Bronchus fibroblast of lung (primary cell): ENCODE measurements around the gene FIZ1. TPM values are rescaled to one million over a fixed set of nuclear protein-coding genes. Genes with fewer than 3 reads are reported as not detected.

Experiments
- total RNA-seq: library from RNA; depleted of rRNA; stranded (reverse); fragments of >200 nt; gene quantifications from 2 replicates; pipeline ENCODE4 v1.2.3, GENCODE V29; 2015

FIZ1 gene, protein sequence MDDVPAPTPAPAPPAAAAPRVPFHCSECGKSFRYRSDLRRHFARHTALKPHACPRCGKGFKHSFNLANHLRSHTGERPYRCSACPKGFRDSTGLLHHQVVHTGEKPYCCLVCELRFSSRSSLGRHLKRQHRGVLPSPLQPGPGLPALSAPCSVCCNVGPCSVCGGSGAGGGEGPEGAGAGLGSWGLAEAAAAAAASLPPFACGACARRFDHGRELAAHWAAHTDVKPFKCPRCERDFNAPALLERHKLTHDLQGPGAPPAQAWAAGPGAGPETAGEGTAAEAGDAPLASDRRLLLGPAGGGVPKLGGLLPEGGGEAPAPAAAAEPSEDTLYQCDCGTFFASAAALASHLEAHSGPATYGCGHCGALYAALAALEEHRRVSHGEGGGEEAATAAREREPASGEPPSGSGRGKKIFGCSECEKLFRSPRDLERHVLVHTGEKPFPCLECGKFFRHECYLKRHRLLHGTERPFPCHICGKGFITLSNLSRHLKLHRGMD
- total RNA-seq = 4.5 and 4.9 TPM in 2 replicates

DNA sequence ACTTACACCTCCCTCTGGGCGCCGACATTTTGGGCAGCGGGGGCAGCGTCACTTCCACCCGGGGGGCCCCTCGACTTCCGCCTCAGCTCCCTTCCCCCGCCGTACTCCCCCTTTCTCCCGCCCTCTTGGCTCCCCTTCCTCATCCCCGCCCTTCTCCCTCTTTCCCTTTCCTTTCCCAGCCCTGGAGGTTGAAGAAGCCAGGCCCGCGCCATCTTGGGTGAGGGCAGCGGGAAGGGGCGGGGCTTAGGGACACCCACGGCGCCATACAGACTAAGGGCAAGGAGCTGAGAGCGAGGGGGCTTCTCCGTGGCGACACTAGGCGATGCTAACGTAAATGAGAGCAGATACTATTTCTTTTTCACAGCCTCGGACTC, at the start of gene FIZ1:
Gene FIZ1, minus strand, starts transcription at position 50 of the 374 bp plus-strand sequence. CDS start 1,652 bp downstream, outside the sequence.

DNA sequence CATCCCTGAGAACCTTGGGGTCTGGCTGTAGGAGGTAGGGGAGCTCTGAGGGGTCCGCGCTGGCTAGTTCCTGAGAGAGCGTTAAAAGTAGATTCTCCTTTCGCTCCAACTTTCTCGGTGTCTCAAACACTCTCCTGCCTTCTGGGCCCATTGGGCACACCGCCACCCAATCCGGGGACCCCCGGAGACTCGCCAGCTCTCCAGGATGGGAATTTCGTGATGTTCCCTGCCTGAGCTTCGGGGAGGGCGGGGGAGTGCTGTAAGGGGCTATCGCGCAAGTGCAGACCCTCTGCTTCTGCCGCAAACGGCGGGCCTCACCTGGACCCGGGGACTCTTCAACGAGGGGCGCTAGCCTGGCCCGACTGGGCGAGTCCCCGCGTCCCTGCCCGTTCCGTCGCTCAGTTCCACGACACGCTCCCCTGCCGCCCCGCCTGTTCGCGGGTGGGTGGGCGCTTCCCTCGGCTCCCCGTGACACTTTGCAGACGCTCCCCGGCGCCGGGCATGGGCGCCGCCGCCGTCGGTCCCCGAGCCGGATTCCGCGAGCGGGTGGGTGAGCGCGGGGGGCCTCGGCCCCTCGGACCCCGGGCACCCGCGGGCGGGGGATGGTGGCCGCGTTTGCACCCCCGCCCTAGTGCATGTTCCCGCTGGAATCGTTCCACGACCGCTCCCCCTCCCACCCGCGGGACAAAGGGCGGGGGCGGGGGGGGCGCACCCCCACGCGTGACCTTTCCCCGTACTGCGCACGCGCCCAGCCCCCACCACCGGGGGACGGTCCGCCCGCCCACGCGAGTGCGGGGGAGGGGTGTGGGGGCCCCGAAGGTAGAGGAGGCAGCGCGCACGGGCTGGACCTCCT, 48.6 kb upstream of the FIZ1 start, which contains the start of gene CCDC106:
Gene CCDC106, plus strand, starts transcription at position 481 of the 853 bp plus-strand sequence. CDS start 835 bp downstream, outside the sequence.

DNA sequence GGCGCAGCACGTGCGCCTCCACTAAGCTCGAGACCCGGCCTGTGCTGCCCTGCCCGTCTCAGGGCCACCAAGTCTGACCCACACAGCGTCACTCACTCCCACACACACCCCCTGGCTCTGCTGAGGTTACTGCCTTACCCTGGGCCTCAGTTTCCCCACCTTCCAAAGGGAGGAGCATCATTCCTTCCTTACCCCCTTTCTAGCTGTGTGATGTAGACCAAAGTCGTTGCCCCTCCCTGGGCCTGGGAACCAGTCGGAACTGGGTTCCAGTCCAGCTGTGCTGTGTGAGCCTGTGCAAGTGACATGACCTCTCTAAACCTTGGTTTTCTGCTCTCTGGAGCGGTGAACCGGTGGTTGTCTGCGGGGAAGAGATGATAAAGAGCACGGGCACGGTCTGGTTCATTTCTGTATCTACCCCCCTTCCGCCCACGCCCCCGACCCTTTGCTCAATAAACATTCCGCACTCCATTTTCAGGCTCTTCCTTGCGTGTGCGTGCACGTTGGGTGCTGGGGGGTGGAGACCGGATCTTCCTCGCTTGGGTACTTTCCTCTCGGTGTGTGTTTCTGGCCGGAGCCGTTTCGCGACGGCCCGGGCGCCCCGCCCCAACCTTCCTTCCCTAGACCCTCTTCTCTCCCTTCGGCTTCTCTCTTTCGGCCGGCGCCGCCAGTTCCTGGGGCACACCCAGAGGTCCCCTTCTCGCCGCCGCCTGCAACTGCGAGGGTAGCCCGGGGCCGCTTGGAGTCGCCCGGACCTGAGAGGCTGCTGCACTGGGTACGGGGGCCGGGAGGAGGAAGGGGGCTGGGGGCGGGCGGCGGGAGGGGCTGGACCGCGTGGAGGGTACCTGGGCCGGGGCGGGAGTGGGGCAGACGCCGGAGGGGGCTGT, 43.9 kb upstream of the FIZ1 start, which contains the start of gene ZNF581:
Gene ZNF581, plus strand, starts transcription at position 647 of the 884 bp plus-strand sequence. CDS start 923 bp downstream, outside the sequence.

DNA sequence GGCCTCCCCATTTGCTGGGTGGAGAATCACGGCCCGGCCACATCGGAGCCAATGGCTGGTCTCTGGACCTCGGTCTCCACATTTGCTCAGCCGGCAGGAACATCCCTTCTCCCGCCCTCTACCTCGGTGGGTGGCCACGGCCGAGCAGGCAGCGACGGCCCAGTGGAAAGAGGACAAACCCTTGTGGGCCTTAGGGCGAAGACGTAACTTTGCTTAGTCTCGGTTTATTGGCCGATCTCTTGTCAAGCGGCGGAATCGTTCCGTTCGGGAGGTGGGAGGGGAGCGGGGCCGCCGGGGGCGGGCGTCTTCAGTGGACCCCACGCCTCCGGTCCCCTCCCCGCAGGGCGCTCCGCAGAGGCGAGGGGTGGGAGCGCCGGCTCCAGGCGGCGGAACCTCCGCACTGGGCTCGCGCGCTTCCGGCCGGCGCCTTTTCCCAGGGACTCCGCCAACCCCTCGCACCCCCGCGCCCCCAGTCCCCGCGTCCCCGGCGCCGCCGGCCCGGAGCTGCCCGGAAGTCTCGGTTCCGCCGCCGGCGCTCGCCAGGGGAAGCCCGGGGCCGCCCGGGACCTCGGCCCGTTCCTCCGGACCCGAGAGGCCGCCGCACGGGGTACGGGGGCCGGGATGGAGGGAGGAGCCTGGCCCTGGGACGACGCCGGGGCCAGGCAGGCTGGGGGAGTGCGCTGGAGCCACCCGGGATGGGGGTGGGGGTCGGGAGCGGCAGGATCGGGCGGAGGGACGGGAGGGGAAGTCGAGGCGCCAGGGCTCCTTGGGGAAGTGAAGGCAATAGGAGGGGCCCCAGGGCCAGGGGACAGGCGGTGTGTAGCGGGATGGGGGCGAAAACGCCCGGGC, 41.5 kb upstream of the FIZ1 start, which contains the start of gene ZNF580:
Gene ZNF580, plus strand, starts transcription at position 426 of the 849 bp plus-strand sequence. CDS start 1,507 bp downstream, outside the sequence.

DNA sequence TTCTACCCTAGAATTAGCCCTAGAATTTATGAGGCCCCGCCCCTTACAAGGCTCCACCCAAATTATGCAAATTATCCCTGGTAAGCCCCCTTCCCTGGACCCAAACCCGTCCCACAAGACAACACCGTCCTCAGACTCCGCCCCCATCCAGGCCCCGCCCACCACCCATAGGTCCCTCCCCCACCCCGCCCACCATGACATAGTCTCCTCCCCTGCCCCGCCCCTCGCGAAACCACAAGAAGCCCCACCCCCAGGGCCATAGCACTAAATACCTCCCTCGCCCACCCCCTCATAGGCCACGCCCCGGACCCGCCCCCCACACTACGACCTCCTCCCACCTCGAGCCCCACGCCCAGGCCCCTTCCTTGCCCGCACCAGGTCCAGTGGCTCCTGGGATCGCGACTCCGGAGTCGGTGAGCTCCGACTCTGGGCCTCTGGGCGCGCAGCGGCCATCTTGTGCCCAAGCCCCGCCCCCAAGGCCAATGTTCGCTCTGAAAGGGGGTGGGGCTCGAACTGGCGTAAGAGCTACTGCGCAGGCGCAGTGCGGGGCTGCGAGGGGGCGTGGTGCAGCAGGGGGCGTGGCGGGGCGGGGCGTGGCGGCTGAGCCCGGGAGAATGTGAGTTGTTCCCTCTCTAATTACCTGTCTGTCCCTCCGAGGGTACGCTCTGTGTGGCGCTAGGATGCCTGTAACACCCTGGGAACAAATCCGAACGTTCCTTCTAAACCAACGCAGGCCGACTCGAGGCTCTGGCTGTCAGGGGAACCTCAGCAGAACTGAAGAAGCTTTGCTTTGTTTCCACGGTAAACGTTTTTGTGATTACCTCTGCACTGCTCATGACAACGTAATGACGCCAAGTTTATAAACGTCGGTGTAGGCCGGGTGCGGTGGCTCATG, 25.0 kb upstream of the FIZ1 start, which contains the start of gene ZNF784:
Gene ZNF784, minus strand, starts transcription at position 458 of the 895 bp plus-strand sequence. Its CDS starts 5 bp downstream, at position 453.

DNA sequence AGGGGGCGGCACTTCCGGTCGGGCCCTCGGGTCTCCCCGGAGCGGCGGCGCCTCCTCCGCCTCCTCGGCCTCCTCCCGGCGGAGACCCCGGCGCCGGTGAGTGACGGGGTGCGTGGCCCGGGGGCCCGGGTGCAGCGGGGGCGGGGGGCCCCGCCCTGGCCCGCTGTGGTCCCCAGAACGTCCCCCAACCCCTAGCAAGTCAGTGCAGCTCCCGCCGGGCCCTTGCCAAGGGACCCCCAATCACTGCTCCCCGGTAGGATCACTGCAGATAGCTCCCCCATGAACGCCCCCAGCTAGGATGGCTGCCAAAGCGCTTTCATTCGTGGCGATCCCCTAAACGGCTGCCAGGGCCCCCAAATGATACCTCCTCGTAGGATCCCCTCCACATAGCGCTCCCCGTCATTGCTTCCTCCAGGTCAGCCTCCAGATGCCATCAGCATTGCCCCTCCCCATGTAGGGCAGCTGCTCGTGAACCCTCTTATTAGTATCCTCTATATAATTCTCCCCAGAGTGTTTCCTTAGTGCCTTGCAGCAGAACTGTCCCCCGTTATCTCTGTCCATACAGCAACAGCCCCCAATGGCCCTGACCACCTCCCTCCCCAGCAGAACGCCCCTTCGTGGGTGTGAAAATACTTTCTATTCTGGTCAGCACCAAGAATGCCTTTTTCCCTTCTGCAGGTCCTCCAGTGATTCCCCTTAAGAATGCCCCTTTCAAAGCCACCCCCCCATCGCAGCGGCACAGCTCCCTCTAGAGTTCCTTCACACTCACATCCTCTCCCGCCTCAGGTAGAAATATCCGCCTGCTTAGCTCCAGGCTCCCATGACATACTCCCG, 6.5 kb upstream of the FIZ1 start, which contains the start of gene ZNF865:
Gene ZNF865, plus strand, starts transcription at position 11 of the 834 bp plus-strand sequence. CDS start 7,972 bp downstream, outside the sequence.

DNA sequence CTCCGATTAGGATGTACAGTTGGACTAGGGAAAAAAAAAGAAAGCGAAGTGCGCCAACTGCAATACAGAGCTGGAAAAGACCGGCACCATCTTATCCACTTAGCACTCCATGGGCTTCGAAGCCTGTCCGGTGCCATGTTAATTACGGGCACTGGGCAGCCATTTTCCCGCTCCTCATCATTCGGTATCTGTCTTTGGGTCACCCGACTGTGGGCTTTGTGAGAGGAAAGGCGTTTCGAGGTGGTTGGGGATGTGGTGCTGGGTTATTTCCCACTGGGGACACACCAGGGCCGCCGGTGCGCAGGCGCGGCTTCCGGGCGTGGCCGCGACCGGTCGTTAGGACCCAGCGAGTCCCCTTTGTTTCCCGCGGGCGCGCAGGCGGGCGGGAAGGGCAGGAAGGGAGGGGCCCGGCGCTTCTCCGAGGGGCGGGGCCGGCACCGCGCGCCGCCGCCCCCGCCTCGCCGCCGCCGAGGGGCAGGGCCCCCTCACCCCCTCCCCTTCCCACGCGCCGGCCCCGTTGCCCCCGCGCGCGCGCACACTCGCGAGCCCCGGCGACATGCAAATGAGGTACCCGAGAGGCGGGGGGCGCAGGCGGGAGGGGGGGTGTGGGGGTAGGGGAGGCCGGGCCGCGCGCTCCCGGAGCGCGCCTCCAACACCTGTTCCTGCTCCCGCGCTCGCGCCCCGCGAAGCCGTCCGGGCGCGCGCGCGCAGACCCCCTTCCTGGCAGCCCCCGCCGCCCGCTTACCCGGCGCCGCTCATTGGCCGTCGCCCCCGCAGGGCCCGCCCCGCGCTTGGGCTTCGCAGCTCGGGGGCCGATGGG, 735 bp upstream of the FIZ1 start, which contains the start of gene ZNF524:
Gene ZNF524, plus strand, starts transcription at position 447 of the 820 bp plus-strand sequence. CDS start 1,825 bp downstream, outside the sequence.

DNA sequence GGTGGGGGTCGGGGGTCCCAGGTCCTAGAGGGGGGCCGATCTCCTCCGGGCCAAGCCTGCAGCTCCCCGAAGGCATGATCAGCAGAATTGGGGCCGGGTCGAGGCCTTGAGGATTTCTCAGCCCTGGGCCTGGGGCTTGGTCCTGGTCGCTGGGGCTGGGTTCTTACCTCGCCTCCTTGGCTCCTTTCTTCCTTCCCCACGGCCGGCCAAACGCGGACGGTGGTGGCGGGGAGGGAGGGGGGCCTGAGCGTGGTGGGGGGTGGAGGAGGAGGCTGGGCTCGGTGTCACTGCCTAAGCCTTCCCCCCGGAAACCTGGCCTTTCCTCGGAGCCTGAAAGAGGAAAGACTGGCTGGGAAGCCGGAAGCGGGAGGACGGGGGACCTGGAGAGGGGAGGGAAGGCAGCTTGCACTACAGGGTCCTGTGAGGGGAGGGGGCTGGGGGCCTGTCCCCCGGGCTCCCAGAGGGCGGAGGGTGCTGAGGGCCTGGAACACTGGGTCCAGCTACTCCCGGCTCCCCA, 18.6 kb downstream of the FIZ1 start, which contains the start of gene ZNF579:
Gene ZNF579, minus strand, starts transcription at position 221 of the 517 bp plus-strand sequence. CDS start 1,209 bp downstream, outside the sequence.

DNA sequence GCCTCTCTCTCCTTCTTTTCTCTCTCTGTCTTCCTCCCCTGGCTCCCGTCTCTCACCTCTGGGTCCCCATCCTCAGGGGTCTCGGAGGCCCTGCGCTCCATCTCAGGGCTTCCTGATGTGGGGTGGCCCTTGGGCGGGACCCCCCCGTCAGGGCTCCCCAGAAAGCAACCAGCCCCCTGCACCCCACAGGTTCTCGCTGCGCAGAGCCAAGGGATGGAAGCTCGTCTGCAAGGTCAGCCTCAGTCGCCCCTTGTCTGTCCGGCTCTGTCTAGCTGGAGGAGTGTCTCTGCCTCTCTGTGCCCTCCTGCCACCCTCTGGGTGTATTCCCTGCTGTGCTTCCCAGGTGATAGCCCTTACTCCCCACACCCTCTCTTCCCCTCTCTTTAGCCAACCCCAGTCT, 53.9 kb downstream of the FIZ1 start, which contains the start of gene SBK3:
Gene SBK3, minus strand, starts transcription at position 101 of the 400 bp plus-strand sequence. Its CDS starts 0 bp downstream, at position 101.

Other genes starting within 250 kb of the FIZ1 start
- 0.30 TPM in 1 of 2 replicates, not detected in the other for gene COX6B2, start 244.8 kb downstream of the FIZ1 start, total RNA-seq
- not detected in 2 replicates for gene GARIN5B, start 236.3 kb downstream of the FIZ1 start, total RNA-seq
- 2.4 and 10.4 TPM in 2 replicates for gene IL11, start 229.1 kb downstream of the FIZ1 start, total RNA-seq
- not detected in 2 replicates for gene TMEM190, start 222.7 kb downstream of the FIZ1 start, total RNA-seq
- 0.17 and 1.8 TPM in 2 replicates for gene TMEM238, start 215.2 kb downstream of the FIZ1 start, total RNA-seq
- gene RPL28, start 213.6 kb downstream of the FIZ1 start, total RNA-seq = 462 and 817 TPM in 2 replicates
- gene UBE2S, start 191.7 kb downstream of the FIZ1 start, total RNA-seq = 249 and 263 TPM in 2 replicates
- gene SHISA7, start 156.2 kb downstream of the FIZ1 start, total RNA-seq = not detected in 2 replicates
- gene ISOC2, start 137.9 kb downstream of the FIZ1 start, total RNA-seq = 74.8 and 86.4 TPM in 2 replicates
- gene C19orf85, start 134.8 kb downstream of the FIZ1 start, total RNA-seq = not detected in 2 replicates
- 5.4 and 9.4 TPM in 2 replicates for gene ZNF628, start 122.9 kb downstream of the FIZ1 start, total RNA-seq
- gene NAT14, start 114.3 kb downstream of the FIZ1 start, total RNA-seq = 25.1 and 29.8 TPM in 2 replicates
- gene SSC5D, start 111.1 kb downstream of the FIZ1 start, total RNA-seq = 0.89 and 1.7 TPM in 2 replicates
- gene SBK2, start 62.4 kb downstream of the FIZ1 start, total RNA-seq = not detected in 2 replicates
- gene SBK3, start 54.0 kb downstream of the FIZ1 start, total RNA-seq = 0.15 TPM in 1 of 2 replicates, not detected in the other
- gene ZNF579, start 18.7 kb downstream of the FIZ1 start, total RNA-seq = 5.0 and 5.2 TPM in 2 replicates
- 19.3 and 19.7 TPM in 2 replicates for gene ZNF524, start 771 bp upstream of the FIZ1 start, total RNA-seq
- gene ZNF865, start 6.1 kb upstream of the FIZ1 start, total RNA-seq = 2.4 and 3.2 TPM in 2 replicates
- gene ZNF784, start 25.0 kb upstream of the FIZ1 start, total RNA-seq = 1.9 and 3.0 TPM in 2 replicates
- gene ZNF580, start 41.5 kb upstream of the FIZ1 start, total RNA-seq = 10.4 and 15.0 TPM in 2 replicates
- 20.5 and 26.3 TPM in 2 replicates for gene ZNF581, start 44.1 kb upstream of the FIZ1 start, total RNA-seq
- 14.7 and 15.6 TPM in 2 replicates for gene CCDC106, start 48.7 kb upstream of the FIZ1 start, total RNA-seq
- gene U2AF2, start 55.5 kb upstream of the FIZ1 start, total RNA-seq = 197 and 225 TPM in 2 replicates
- gene EPN1, start 75.7 kb upstream of the FIZ1 start, total RNA-seq = 103 and 112 TPM in 2 replicates
- not detected in 2 replicates for gene NLRP9, start 138.9 kb upstream of the FIZ1 start, total RNA-seq
- not detected in 2 replicates for gene RFPL4A, start 159.6 kb upstream of the FIZ1 start, total RNA-seq
- not detected in 2 replicates for gene RFPL4AL1, start 169.6 kb upstream of the FIZ1 start, total RNA-seq
- gene NLRP11, start 232.5 kb upstream of the FIZ1 start, total RNA-seq = not detected in 2 replicates
- gene NLRP4, start 237.0 kb upstream of the FIZ1 start, total RNA-seq = not detected in 2 replicates